Pancreas (tissue), 10 donors: ENCODE results near the gene SLC2A5. TPM values are rescaled to one million over a fixed set of nuclear protein-coding genes. Genes with fewer than 3 reads are reported as not detected.

Source experiments
- ATAC-seq, 4 donors: fragments of 200-7000 bp; cut with Tn5 transposase; one replicate each; pipeline versions ENCODE4 v1.8.0 to v1.9.1; 2020; ENCODE audit warnings: mild to moderate bottlenecking in 4 of 4, moderate library complexity in 4 of 4
- DNase-seq, 6 donors: peaks; one replicate each; pipeline ENCODE4 v3.0.0-alpha.2; 2020
- FAIRE-seq: peaks from 2 replicates; lab custom pipeline; 2012; peaks lifted over from hg19 to GRCh38; lab: Jason Lieb, UNC
- H3K27ac ChIP-seq, 4 donors: fragments of 200-600 bp; sonication (generic); 1 replicate in 3 of 4; 2 replicates in 1 of 4; pipeline versions ENCODE4 v1.5.0 to v1.8.0; 2020
- H3K27me3 ChIP-seq, 4 donors: fragments of 200-600 bp; one replicate each; pipeline ENCODE4 v1.8.0; 2021
- H3K36me3 ChIP-seq, 3 donors: fragments of 200-600 bp; sonication (generic) in 1 of 3; one replicate each; pipeline versions ENCODE4 v1.5.0 to v1.8.0; 2020 to 2021
- H3K4me1 ChIP-seq, 3 donors: fragments of 200-600 bp; one replicate each; pipeline ENCODE4 v1.8.0; 2021
- H3K4me3 ChIP-seq, 4 donors: fragments of 200-600 bp; sonication (generic) in 2 of 4; one replicate each; pipeline versions ENCODE4 v1.5.0 to v1.8.0; 2020 to 2021
- H3K9me3 ChIP-seq, 4 donors: fragments of 200-600 bp; one replicate each; pipeline ENCODE4 v1.8.0; 2021
- WGBS, 2 donors: extraction: QIAGEN DNeasy Blood & Tissue Kit; methylation state at CpG; one replicate each; pipeline ENCODE4 v1.1.7; 2013; 5-methylcytosine and 5-hydroxymethylcytosine counted together
- intact Hi-C, 3 donors: fragments of 100-400 bp; cut with DNase I; formaldehyde crosslinking; loops; one replicate each; pipeline versions ENCODE4 v1.11.1 to v1.14.2; 2022
- polyA plus RNA-seq, 2 donors: library from polyadenylated mRNA; stranded (reverse); fragments of 200-250 nt; gene quantifications; one replicate each; pipeline ENCODE4 v1.2.3, GENCODE V29; 2013
- total RNA-seq, 6 donors: library from RNA; stranded (reverse); fragmentation: NEBNext Ultra II Directional in 4 of 6; extraction: Animal tissue kit (Norgen Biotek cat#: 25700) in 4 of 6; gene quantifications; one replicate each; pipeline versions ENCODE4 v1.2.1 to v1.2.4, GENCODE V29; 2021 to 2023
- TF ChIP-seq, protein P1 (sequence below), 4 donors: fragments of 200-600 bp; sonication (generic) in 3 of 4; IDR thresholded peaks; one replicate each; pipeline versions ENCODE4 v1.5.0 to v1.8.0; 2021; ENCODE audit warnings: antibody characterized with exemption in 4 of 4
- donor health status: healthy with polysubstance abuse.
- donor health status: DM: no; HTN: no; CAD: no; lungs with moderate emphysema.
- donor health status: DM: no; HTN: no; CAD: no.
- donor health status: control.
- donor health status: control.
- donor health status: Bipolar disorder and iron deficiency.
- donor health status: DM: yes; HTN: yes; CAD: no.
- donor health status: DM: no; HTN: no; CAD: no.
- donor health status: DM: no; HTN: no; CAD: no.
- donor health status: DM: yes; HTN: yes; CAD: no.

SLC2A5 gene
- total and polyA plus RNA-seq, 8 donors: 0.14 to 4.4 (median 0.53) TPM

DNA sequence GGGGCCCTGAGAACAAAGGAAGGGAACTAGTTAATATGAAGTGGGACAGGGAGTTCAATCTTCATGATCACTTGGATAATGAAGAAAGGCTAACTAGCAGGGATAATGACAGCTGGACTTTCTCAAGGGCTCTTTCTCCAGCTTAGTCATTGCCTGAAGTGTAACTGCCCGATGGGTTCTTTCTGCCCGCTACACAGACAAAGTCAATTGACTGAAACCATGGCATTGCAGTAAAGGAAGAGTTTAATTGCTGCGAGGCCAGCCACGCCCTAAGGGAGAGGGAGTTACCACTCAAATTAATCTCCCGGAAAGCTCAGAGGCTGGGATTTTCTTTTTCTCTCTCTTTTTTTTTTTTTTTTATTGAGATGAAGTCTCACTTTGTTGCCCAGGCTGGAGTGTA is 16.6 kb upstream of the SLC2A5 start:
- TF ChIP-seq, protein P1, sequence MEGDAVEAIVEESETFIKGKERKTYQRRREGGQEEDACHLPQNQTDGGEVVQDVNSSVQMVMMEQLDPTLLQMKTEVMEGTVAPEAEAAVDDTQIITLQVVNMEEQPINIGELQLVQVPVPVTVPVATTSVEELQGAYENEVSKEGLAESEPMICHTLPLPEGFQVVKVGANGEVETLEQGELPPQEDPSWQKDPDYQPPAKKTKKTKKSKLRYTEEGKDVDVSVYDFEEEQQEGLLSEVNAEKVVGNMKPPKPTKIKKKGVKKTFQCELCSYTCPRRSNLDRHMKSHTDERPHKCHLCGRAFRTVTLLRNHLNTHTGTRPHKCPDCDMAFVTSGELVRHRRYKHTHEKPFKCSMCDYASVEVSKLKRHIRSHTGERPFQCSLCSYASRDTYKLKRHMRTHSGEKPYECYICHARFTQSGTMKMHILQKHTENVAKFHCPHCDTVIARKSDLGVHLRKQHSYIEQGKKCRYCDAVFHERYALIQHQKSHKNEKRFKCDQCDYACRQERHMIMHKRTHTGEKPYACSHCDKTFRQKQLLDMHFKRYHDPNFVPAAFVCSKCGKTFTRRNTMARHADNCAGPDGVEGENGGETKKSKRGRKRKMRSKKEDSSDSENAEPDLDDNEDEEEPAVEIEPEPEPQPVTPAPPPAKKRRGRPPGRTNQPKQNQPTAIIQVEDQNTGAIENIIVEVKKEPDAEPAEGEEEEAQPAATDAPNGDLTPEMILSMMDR (IDR thresholded peaks at IDR 0.05): no peak
- Histone ChIP-seq H3K4me1 (peaks cover 0 to 4% (median 0%) of the 10 kb centered on the region in 3 donors), H3K27me3 (no peaks in the 10 kb centered on the region), H3K27ac (no peak overlapping the region), H3K36me3 (no peaks in the 10 kb centered on the region), H3K4me3 (no peak overlapping the region), H3K9me3 (no peaks in the 10 kb centered on the region)
- peak in 1 of 4 donors; percentile 35 for ATAC-seq
- 85 to 86% methylated on average over 5 of the region's 5 CpGs for WGBS, 2 donors
- no peak for FAIRE-seq
- DNase-seq: no peak
- intact Hi-C loops: no loop called here

GRCh38 chr1:9085306-9085940 is 16.0 kb upstream of the SLC2A5 start:
- H3K27ac ChIP-seq: no peak overlapping the region
- TF ChIP-seq, protein P1 (IDR thresholded peaks at IDR 0.05): no peak
- peaks cover 0 to 4% (median 0%) of the 10 kb centered on the region in 3 donors for H3K4me1 ChIP-seq
- H3K4me3 ChIP-seq: no peak overlapping the region
- DNase-seq (no peak), FAIRE-seq (no peak), ATAC-seq (peak in 1 of 4 donors; percentile 14)
- intact Hi-C loops: no loop called here
- H3K27me3 ChIP-seq: no peaks in the 10 kb centered on the region
- H3K36me3 ChIP-seq: no peaks in the 10 kb centered on the region
- no peaks in the 10 kb centered on the region for H3K9me3 ChIP-seq
- WGBS, 2 donors: 68 to 73% methylated on average over 7 of the region's 7 CpGs

DNA sequence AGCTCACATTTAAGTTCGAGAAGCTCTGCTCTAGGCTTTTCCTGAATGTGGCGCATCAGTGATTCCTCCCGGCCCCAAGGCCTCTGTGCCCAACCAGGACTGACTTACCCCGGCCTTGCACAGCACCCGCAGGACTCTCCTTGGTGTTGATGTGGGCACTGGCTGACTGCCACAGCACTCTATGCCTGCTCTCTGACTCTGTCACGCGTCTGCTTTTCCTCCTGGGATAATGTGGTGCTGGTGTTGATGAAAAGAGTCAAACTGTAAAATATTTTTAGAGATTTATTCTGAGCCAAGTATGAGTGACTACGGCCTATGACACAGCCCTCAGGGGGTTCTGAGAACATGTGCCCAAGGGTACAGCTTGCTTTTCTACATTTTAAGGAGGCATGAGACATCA is 15.5 kb upstream of the SLC2A5 start:
- H3K4me3 ChIP-seq: no peak overlapping the region
- ATAC-seq (peak in 3 of 4 donors; percentile 44 to 59 (median 51)), DNase-seq (no peak), FAIRE-seq (no peak)
- H3K36me3 ChIP-seq: no peaks in the 10 kb centered on the region
- no peaks in the 10 kb centered on the region for H3K9me3 ChIP-seq
- 62 to 66% methylated on average over 8 of the region's 8 CpGs for WGBS, 2 donors
- intact Hi-C loops: no loop called here
- no peaks in the 10 kb centered on the region for H3K27me3 ChIP-seq
- no peak overlapping the region for H3K27ac ChIP-seq
- peaks cover 0 to 4% (median 0%) of the 10 kb centered on the region in 3 donors for H3K4me1 ChIP-seq
- TF ChIP-seq, protein P1 (IDR thresholded peaks at IDR 0.05): no peak

DNA sequence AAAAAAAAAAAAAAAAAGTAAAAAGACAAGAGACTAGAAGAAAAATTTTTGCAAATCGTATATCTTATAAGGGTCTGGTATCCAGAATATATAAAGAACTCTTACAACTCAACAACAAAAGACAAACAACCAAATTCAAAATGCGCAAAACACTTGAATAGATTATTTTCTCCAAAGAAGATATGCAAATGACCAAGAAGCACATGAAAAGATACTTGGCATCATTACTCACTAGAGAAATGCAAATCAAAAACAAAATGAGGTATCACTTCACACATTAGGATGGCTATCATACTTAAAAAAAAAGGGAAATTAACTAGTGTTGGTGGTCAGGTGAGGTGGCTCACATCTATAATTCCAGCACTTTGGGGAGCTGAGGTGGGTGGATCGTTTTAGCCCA is 12.0 kb upstream of the SLC2A5 start:
- intact Hi-C loops: no loop called here
- 86 to 89% methylated on average over 3 of the region's 3 CpGs for WGBS, 2 donors
- DNase-seq (no peak), FAIRE-seq (no peak), ATAC-seq (no peak)
- H3K36me3 ChIP-seq: no peaks in the 10 kb centered on the region
- TF ChIP-seq, protein P1 (IDR thresholded peaks at IDR 0.05): no peak
- H3K27ac ChIP-seq: no peak overlapping the region
- H3K9me3 ChIP-seq: no peaks in the 10 kb centered on the region
- no peaks in the 10 kb centered on the region for H3K27me3 ChIP-seq
- H3K4me1 ChIP-seq: peaks cover 0 to 4% (median 2%) of the 10 kb centered on the region in 3 donors
- no peak overlapping the region for H3K4me3 ChIP-seq

DNA sequence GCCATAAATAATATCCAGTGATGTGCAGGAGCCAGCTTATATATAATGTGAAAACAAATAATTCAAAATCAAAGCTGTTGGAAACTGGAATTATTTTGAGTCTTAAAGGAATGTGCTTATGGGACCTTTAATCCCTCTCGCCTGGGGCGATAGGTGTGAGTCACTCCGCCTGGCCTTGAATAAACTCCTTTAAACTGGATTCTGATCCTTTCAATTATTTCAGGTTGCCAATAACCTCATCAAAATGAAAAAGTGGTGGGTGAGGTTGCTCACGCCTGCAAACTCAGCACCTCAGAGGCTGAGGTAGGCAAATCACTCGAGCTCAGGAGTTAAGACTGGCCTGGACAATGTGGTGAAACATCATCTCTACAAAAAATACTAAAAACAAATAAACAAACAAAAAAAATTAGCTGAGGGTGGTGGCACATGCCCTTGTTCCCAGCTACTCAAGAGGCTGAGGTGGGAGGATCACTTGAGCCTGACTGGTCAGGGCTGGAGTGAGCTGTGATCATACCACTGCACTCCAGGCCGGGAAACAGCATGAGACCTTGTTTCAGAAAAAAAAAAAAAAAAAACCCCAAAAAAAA is 11.4 kb upstream of the SLC2A5 start:
- FAIRE-seq: no peak
- 80 to 86% methylated on average over 6 of the region's 6 CpGs for WGBS, 2 donors

More for the DNA sequence above, 11.4 kb upstream of the SLC2A5 start:
- no peak overlapping the region for H3K27ac ChIP-seq
- ATAC-seq (no peak), DNase-seq (no peak)
- H3K9me3 ChIP-seq: no peaks in the 10 kb centered on the region
- no peak overlapping the region for H3K4me3 ChIP-seq
- intact Hi-C loops: no loop called here
- no peaks in the 10 kb centered on the region for H3K27me3 ChIP-seq
- no peaks in the 10 kb centered on the region for H3K36me3 ChIP-seq
- peaks cover 0 to 4% (median 2%) of the 10 kb centered on the region in 3 donors for H3K4me1 ChIP-seq
- TF ChIP-seq, protein P1 (IDR thresholded peaks at IDR 0.05): no peak
